Hematopoietic multipotent progenitor cell treated with erythropoietin and hydrocortisone succinate and interleukin-3 and kit ligand, for 15 days (in vitro differentiated cells): ENCODE data around the gene SPIRE1.
A peak's percentile ranks its signal among the peaks of the same experiment; 100 is the strongest.
"Not testable (repeated sequence)": the region's sequence is repeated elsewhere in the genome, so short reads cannot be mapped to it uniquely, and the experiment has no call there.

ENCODE experiments used
- DNase-seq: peaks from one replicate; pipeline ENCODE4 v3.0.0-alpha.2; 2015; ENCODE audit warnings: low spot score

The SPIRE1 gene

GRCh38 chr18:12410747-12411146, 247.2 kb downstream of the SPIRE1 start:
- DNase-seq, result not testable (repeated sequence)

- no peak for DNase-seq
Measured at GRCh38 chr18:12410081-12410481, 247.8 kb downstream of the SPIRE1 start.

- no peak for DNase-seq
Measured at GRCh38 chr18:12409469-12409868, 248.4 kb downstream of the SPIRE1 start.

- no peak for DNase-seq
Measured at GRCh38 chr18:12408247-12408869, 249.5 kb downstream of the SPIRE1 start.

- DNase-seq, result no peak
Measured at GRCh38 chr18:12406371-12407111, 251.4 kb downstream of the SPIRE1 start.

GRCh38 chr18:12405066-12405465, 252.8 kb downstream of the SPIRE1 start:
- no peak for DNase-seq

GRCh38 chr18:12403601-12404506, 254.1 kb downstream of the SPIRE1 start:
- peak; percentile 52 for DNase-seq

GRCh38 chr18:12401881-12402280, 256.0 kb downstream of the SPIRE1 start:
- no peak for DNase-seq

GRCh38 chr18:12399231-12399630, 258.7 kb downstream of the SPIRE1 start:
- no peak for DNase-seq

GRCh38 chr18:12398625-12399024, 259.3 kb downstream of the SPIRE1 start:
- no peak for DNase-seq

- no peak for DNase-seq
Measured at GRCh38 chr18:12397793-12398192, 260.1 kb downstream of the SPIRE1 start.

GRCh38 chr18:12397254-12397653, 260.7 kb downstream of the SPIRE1 start:
- DNase-seq, result no peak
